KOPT-K1 (cell line): ENCODE data around the gene LRRC8B.
"Not testable (repeated sequence)": the region's sequence is repeated elsewhere in the genome, so short reads cannot be mapped to it uniquely, and the experiment has no call there.

Experiments
- H3K27ac ChIP-seq: fragments of 200-600 bp; sonication (generic); 2 replicates; pipeline ENCODE4 v1.5.1; 2016; ENCODE audit warnings: antibody characterized with exemption, mild to moderate bottlenecking, low read depth, low read length; ENCODE audit not compliant: poor library complexity, severe bottlenecking
- H3K36me3 ChIP-seq: fragments of 200-600 bp; sonication (generic); 2 replicates; pipeline ENCODE4 v1.5.1; 2017; ENCODE audit warnings: antibody characterized with exemption, mild to moderate bottlenecking, low read length, moderate library complexity; ENCODE audit not compliant: insufficient read depth
- H3K9me3 ChIP-seq: fragments of 200-600 bp; sonication (generic); 2 replicates; pipeline ENCODE4 v1.5.1; 2017; ENCODE audit warnings: antibody characterized with exemption, low read length, mild to moderate bottlenecking; ENCODE audit not compliant: insufficient read depth, poor library complexity, severe bottlenecking

The LRRC8B gene

GRCh38 chr1:89611721-89612120, 87.1 kb downstream of the LRRC8B start:
- no peak overlapping the region for H3K27ac ChIP-seq

DNA sequence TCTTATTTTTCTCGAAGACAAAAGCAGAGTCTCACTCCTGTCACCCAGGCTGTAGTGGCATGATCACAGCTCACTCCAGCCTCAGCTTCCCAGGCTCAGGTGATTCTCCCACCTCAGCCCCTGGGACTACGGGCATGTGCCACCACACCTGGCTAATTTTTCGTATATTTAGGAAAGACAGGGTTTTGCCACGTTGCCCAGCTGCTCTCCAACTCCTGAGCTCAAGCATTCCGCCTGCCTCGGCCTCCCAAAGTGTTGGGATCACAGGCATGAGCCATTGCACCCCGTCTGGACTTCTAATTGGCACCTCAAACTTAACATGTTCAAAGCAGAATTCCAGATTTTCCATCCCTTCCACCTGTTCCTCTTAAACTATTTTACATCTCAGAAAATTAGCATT, 89.3 kb downstream of the LRRC8B start:
- Histone ChIP-seq H3K9me3 (peaks cover 14% of the 10 kb centered on the region), H3K36me3 (no peaks in the 10 kb centered on the region), H3K27ac (no peak overlapping the region)

More at GRCh38 chr1:89611721-89612120, 87.1 kb downstream of the LRRC8B start:
- H3K9me3 ChIP-seq: no peaks in the 10 kb centered on the region
- H3K36me3 ChIP-seq: no peaks in the 10 kb centered on the region

- Histone ChIP-seq H3K36me3 (no peaks in the 10 kb centered on the region), H3K9me3 (peaks cover 14% of the 10 kb centered on the region), H3K27ac (no peak overlapping the region)
These were observed 91.3 kb downstream of the LRRC8B start for GRCh38 chr1:89615676-89616598.

- H3K9me3 ChIP-seq: peaks cover 14% of the 10 kb centered on the region
- no peak overlapping the region for H3K27ac ChIP-seq
- no peaks in the 10 kb centered on the region for H3K36me3 ChIP-seq
These were observed 92.4 kb downstream of the LRRC8B start for GRCh38 chr1:89616844-89617627.

- Histone ChIP-seq H3K36me3 (no peaks in the 10 kb centered on the region), H3K27ac (no peak overlapping the region), H3K9me3 (peaks cover 14% of the 10 kb centered on the region)
These were observed 96.0 kb downstream of the LRRC8B start for GRCh38 chr1:89620664-89621063.

DNA sequence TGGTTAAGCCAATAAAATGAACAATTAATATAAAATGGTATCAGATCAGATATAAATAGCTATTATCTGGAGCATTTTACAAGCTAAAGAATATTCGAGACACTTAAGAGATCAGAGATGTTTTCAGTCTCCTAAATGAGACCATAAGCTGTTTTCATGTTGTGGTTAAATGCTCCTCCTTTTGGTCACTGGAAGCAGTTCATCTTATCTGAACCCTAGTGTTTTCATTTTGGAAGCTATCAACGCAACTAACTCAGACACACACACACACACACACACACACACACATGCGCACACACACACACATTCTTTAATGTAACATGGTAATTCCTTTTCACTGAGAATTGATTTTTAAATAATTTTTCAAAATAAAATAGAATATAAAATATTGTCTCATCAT, 98.3 kb downstream of the LRRC8B start:
- peaks cover 6% of the 10 kb centered on the region for H3K9me3 ChIP-seq

DNA sequence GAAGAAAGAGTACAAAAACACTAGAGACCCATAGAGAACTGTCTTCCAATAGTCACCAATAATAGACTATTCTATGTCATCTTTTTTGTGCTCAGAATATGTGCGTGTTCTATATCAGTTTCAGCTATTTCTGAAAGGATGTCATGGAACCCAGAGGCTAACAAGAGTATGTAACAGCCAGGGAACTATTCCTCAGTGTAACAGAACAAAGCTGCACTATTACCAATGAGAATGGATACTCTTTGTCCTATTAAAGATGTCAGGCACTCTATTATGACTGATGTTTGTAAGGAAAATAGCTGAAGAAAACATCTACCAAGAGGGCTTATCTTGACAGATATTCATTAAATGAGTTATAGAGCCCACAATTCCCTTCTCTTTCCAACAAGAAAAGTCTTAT, 99.7 kb downstream of the LRRC8B start:
- Histone ChIP-seq H3K36me3 (no peaks in the 10 kb centered on the region), H3K27ac (no peak overlapping the region)

More for the DNA sequence above, 98.3 kb downstream of the LRRC8B start:
- Histone ChIP-seq H3K27ac (no peak overlapping the region), H3K36me3 (no peaks in the 10 kb centered on the region)

GRCh38 chr1:89624715-89625323, 100.2 kb downstream of the LRRC8B start:
- H3K27ac ChIP-seq: no peak overlapping the region
- no peaks in the 10 kb centered on the region for H3K36me3 ChIP-seq
- no peaks in the 10 kb centered on the region for H3K9me3 ChIP-seq

More for the DNA sequence above, 99.7 kb downstream of the LRRC8B start:
- no peaks in the 10 kb centered on the region for H3K9me3 ChIP-seq

DNA sequence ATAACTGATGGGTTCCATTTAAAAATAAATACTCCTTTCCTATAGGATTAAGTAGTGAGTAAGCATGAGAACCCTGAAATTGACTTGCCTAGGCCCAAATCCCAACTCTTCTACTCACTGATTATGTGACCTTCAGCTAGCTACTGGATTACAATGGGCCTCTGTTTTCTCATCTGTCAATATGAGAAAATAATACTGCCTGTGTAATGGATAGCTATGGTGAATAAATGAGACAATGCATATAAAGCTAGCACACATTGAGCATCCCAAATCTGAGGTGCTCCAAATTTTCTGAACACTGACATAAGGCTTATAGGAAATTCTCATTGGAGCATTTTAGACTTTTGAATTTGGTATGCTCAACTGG, 103.0 kb downstream of the LRRC8B start:
- Histone ChIP-seq H3K27ac (no peak overlapping the region), H3K36me3 (no peaks in the 10 kb centered on the region), H3K9me3 (no peaks in the 10 kb centered on the region)

DNA sequence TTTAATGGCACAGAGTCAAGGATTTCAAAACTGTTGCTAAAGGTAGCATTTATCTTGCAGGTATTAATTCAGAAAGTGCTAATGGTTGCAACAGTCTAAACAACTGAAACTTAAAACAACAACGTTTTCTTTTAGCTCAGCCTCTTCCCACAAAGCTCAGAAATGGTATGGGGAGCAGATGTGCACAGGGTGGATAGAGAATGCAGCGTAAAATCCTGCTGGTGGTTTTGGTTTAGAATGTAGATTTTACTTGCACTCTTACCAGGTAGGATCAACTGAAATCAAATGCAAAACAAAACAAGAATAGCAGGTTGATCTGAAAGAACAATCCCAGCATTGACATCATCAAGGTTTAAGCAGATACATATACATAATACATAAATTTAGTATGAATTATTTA, 104.5 kb downstream of the LRRC8B start:
- no peaks in the 10 kb centered on the region for H3K9me3 ChIP-seq
- H3K27ac ChIP-seq: no peak overlapping the region
- no peaks in the 10 kb centered on the region for H3K36me3 ChIP-seq

DNA sequence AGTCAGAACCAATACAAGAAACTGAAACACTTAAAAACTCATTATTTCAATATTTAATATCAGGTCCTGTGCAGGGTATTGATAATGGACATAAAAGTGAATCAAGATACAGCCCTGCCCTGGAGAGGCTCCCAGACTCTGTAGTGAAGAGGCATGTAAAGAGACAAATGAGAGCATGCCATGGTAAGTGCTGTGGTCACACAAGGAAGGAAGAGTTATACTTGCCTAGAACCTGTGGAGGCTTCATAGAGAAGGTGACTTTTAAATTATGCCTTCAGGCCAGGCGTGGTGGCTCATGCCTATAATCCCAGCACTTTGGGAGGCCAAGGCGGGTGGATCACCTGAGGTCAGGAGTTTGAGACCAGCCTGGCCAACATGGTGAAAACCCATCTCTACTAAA, 105.0 kb downstream of the LRRC8B start:
- not testable (repeated sequence) for H3K9me3 ChIP-seq, H3K27ac ChIP-seq, H3K36me3 ChIP-seq

- no peak overlapping the region for H3K27ac ChIP-seq
- H3K36me3 ChIP-seq: no peaks in the 10 kb centered on the region
These were observed 105.4 kb downstream of the LRRC8B start for GRCh38 chr1:89630048-89630447.

DNA sequence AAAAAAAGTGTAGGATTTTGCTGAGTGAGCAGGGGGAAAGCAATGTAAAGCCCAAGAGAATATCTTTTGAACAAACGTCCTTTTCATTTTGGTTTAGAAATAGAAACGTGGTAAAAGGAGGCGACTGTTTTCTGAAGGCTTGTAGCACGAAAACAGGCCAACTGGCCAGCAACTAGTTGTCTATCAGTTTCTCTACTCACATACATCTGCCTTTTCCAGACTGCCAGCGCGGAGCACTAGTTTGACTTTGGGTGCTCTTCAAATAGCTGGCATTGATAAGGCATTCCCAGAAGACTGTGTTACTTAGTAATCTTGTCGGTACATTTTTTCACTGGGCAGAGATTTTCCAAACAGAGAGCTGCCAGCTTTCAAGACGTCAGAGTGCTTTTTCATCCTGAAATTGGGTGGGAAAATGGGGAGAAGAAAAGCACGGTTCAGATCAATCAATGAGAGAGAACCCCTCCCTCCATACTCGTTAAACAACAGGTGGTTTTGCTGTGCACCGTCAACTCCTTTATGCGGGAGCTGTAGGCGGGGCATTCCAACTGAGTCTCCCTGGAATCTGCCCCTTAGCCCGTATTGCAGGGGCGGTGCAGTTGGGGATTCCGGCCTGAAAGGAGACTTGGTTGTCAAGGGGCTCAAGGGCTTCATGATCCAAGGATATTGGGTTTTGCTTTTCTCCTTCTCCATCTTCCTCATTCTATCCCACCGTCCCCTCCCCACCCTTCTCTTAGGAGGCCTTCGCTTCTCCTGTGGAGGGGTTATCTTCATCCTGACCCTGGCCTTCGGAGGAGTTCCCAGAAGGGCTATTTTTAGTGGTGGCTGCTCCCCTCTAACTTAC, 107.4 kb downstream of the LRRC8B start:
- Histone ChIP-seq H3K9me3 (no peaks in the 10 kb centered on the region), H3K27ac (peak overlapping the region; percentile 73), H3K36me3 (no peaks in the 10 kb centered on the region)

More at GRCh38 chr1:89630048-89630447, 105.4 kb downstream of the LRRC8B start:
- no peaks in the 10 kb centered on the region for H3K9me3 ChIP-seq

- no peaks in the 10 kb centered on the region for H3K36me3 ChIP-seq
- peak within 1 kb of the TSS; percentile 73 for H3K27ac ChIP-seq
- H3K9me3 ChIP-seq: no peaks in the 10 kb centered on the region
These were observed 108.1 kb downstream of the LRRC8B start, which contains the start of gene LRRC8C for GRCh38 chr1:89632657-89633247. Gene LRRC8C (plus strand): TSS chr1:89633120. CDS start chr1:89686474, 53,354 bp downstream.
